Transverse colon (tissue), 3 donors: ENCODE results near the gene ADAM12.

Experiments used
- CTCF ChIP-seq, 5 experiments: fragments of 200-600 bp in 3 of 5; fragments of 450-650 bp in 2 of 5; sonication (generic) in 3 of 5; IDR thresholded peaks; 1 replicate in 2 of 5; 2 replicates in 3 of 5; pipeline ENCODE4 v1.5.1; 2016 to 2017; ENCODE audit warnings: antibody characterized with exemption in 5 of 5, inconsistent platforms in 3 of 5, mild to moderate bottlenecking in 2 of 5, moderate library complexity in 1 of 5
- EP300 ChIP-seq: sonication (generic); formaldehyde crosslinking; IDR thresholded peaks from one replicate; pipeline ENCODE4 v1.6.1; 2017; ENCODE audit warnings: antibody characterized with exemption, low read depth
- POLR2A ChIP-seq: fragments of 450-650 bp; IDR thresholded peaks from one replicate; pipeline ENCODE4 v1.6.1; 2016; ENCODE audit warnings: antibody characterized with exemption, mild to moderate bottlenecking, moderate library complexity

DNA sequence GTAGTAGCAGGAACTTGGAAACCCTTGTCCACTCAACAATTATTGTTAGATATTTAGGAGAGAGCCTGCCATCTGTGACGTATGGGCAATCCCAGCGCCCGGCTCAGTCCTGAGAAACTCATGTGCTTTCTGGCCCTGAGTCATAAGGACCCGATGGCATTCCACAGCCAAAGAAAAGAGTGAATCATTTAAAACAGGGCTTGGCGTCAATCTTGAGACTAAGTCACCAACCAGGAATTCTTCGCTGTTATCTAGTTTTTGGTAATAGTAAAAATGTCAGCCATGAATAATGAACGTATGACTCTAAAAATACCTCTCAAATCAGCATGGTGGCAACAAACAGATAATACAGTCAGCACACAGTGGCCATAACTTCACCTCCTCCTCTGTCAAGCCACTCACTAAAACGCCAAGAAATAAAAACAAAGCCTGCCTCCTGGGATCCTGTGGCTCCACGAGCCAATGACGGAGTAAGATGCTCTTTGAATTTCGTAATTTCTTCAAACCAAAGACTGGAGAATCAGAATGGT lies 140.8 kb downstream of the ADAM12 start:
- TF ChIP-seq CTCF (IDR thresholded peaks at IDR 0.05): no peak
- TF ChIP-seq EP300: no peak
- no peak for TF ChIP-seq POLR2A
